Stimulated activated CD8-positive, alpha-beta memory T cell treated with anti-CD3 and anti-CD28 coated beads, Interleukin-15, amount 100 ng/mL, for 24 hours (primary cell): ENCODE data around the gene CCL22.

ENCODE experiments used
- DNase-seq: peaks from one replicate; pipeline ENCODE4 v3.0.0-alpha.2; 2020; ENCODE audit warnings: low read depth

CCL22 gene

GRCh38 chr16:57376313-57376818, 17.8 kb downstream of the CCL22 start:
- no peak for DNase-seq

GRCh38 chr16:57377080-57377841, 18.7 kb downstream of the CCL22 start:
- no peak for DNase-seq

GRCh38 chr16:57379579-57379978, 21.0 kb downstream of the CCL22 start:
- no peak for DNase-seq

- no peak for DNase-seq
These were observed 22.3 kb downstream of the CCL22 start for GRCh38 chr16:57380671-57381462.

GRCh38 chr16:57381791-57382534, 23.4 kb downstream of the CCL22 start:
- no peak for DNase-seq

- DNase-seq, result no peak
These were observed 24.1 kb downstream of the CCL22 start for GRCh38 chr16:57382535-57383275.

GRCh38 chr16:57383276-57384247, 25.0 kb downstream of the CCL22 start:
- DNase-seq, result no peak

GRCh38 chr16:57384248-57385070, 25.9 kb downstream of the CCL22 start:
- DNase-seq, result no peak

GRCh38 chr16:57385083-57385482, 26.5 kb downstream of the CCL22 start:
- no peak for DNase-seq

- DNase-seq, result no peak
These were observed 27.9 kb downstream of the CCL22 start for GRCh38 chr16:57386381-57386951.

GRCh38 chr16:57387598-57388354, 29.2 kb downstream of the CCL22 start:
- no peak for DNase-seq

GRCh38 chr16:57388359-57389086, 29.9 kb downstream of the CCL22 start:
- no peak for DNase-seq

- no peak for DNase-seq
These were observed 30.5 kb downstream of the CCL22 start for GRCh38 chr16:57389087-57389468.

GRCh38 chr16:57390636-57391295, 32.2 kb downstream of the CCL22 start:
- DNase-seq, result no peak

GRCh38 chr16:57391300-57391699, 32.7 kb downstream of the CCL22 start:
- no peak for DNase-seq

- no peak for DNase-seq
These were observed 33.1 kb downstream of the CCL22 start for GRCh38 chr16:57391708-57392107.

GRCh38 chr16:57392694-57393093, 34.1 kb downstream of the CCL22 start:
- no peak for DNase-seq
